Stimulated activated CD4-positive, alpha-beta T cell treated with anti-CD3 and anti-CD28 coated beads, Interleukin-15, amount 100 ng/mL, for 24 hours (primary cell): ENCODE results near the gene PLXNA4.

Experiments used
- DNase-seq: peaks from one replicate; pipeline ENCODE4 v3.0.0-alpha.2; 2020

PLXNA4 gene

GRCh38 chr7:132226957-132227290 is 349.3 kb downstream of the PLXNA4 start:
- DNase-seq = no peak

- DNase-seq = no peak
Observed at GRCh38 chr7:132226046-132226956, 350.0 kb downstream of the PLXNA4 start.

DNA sequence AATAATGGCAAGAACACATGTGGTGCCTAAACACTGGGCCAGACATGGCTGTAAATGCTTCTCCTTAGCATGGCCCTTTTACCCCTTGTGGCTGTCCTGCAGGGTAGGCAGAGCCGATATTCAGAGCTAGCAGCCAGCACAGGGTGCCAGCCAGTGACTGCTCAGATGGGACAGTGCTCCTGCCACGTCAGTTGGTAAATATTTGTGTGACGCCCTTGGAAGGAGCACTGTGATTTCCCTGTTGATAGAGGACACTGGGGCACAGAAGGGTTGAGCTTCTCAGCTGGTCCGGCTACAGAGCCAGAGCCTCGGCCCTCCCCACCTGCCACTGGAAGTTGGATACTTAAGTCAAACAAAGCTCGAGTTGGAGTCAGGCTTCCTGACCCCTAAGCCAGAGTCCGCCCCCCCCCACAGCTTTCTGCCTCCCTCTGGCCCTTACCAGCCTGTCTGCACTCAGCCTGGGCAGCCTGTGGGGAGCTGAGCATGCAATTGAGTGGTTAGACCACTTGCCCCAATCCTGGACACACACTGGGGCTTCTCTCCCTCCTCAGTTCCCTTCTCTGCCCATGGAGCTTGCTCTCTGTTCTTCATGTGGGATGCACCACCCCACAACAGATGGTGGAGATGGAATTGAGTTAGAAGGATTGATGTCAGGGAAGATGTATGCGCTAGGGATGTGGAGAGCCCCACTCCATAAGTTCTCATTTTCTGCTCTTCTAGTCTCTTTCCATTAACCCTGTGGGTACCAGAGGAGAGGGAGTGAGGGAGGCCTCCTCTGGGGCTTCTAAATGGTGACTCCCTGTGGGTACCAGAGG is 350.8 kb downstream of the PLXNA4 start:
- no peak for DNase-seq

DNA sequence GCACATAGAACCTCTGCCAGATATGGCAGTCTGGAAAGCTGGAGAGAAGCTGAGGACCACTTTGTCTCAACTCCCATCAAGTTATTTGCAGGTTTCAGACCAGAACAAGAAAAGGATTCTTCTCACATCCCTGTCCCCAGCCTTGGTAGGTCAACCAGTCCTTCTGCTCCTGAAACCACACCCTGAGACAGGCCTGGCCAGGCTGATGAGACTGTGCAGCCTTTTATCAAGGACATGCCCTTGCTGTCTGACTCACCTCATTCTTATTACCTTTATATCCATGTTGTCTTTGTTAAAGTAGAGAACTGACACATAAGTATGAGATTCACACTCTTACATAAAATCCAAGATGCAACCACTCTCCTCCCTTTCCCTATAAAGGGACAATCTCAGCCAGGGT is 354.9 kb downstream of the PLXNA4 start:
- no peak for DNase-seq

DNA sequence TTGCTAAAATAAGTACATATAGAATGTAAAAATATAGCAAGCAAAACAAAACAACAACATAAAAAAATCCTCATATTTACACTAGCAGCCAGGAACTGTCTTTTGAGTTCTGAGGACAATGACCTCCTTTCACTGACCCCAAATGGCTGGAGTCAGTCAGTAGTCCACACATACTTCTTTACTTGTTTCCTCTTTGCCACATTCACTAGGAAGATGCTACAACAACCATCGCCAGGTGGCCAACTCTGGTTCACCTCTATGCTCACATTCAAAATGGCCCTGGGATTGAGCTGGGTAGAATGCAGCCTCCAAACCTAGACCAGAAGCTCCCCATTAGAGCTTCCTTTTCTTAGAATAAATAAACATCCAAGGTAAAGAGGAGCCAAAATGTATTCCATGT is 356.2 kb downstream of the PLXNA4 start:
- DNase-seq = no peak

GRCh38 chr7:132218876-132219275 is 357.4 kb downstream of the PLXNA4 start:
- no peak for DNase-seq

GRCh38 chr7:132216847-132217525 is 359.3 kb downstream of the PLXNA4 start:
- no peak for DNase-seq

DNA sequence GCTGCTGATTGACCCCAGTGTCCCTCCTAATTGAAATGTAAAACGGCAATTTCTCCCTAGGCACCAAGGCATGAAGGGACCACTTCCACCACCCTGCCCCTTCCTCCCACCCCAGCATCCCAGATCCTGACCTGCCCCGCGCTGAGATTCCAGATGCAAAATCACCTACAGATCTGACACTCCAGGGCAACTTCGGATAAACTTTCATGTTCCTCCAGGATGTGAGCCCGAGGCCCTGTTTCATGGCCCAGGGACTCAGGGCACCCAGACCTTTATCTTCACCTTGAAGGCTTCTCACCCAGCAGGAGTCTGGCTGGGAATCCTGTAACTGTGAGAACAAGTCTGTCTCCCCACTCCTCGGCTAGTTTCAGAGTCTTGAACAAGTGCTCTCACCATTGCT is 361.8 kb downstream of the PLXNA4 start:
- no peak for DNase-seq

GRCh38 chr7:132213583-132213982 is 362.7 kb downstream of the PLXNA4 start:
- no peak for DNase-seq

GRCh38 chr7:132211971-132212370 is 364.3 kb downstream of the PLXNA4 start:
- no peak for DNase-seq

- DNase-seq = no peak
Observed at GRCh38 chr7:132210821-132211220, 365.4 kb downstream of the PLXNA4 start.

DNA sequence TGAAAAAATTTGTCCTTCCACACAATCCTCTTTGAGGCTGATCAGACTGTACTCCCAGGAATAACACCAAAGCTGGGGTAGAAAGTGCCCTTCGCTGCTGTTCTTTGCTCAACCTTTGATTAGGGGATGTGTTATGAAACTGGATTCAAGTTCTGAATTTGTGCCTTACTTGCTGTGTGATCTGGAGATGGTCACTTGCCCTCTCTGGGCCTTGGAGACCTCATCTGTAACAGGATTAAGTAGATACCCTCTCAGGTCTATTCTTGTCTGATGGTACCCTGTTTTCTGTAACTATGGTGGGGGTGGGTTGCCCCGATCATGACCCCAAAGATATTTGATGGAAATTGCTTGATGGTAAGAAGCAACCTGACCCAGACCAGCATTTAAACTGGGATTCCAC is 368.5 kb downstream of the PLXNA4 start:
- no peak for DNase-seq

DNA sequence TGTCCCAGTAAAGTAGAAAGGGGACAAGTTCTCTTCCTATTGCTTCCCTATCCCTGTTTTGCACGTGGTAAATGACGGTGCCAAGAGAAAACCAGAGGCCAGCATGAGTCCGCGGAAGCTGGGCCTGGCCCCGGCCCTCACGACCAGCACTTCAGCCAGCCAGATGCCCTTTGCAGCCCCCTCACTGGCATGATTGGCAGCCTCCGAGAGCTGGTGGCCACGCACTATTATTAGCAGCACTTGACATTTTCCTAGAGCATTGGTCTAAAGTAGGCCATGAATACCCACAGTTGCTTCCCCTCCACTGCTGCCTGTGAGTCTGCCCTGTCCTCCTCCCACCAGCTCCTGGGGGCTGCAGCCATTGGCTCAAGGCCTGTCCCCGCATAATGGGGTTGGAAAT is 369.1 kb downstream of the PLXNA4 start:
- DNase-seq = no peak

GRCh38 chr7:132206594-132206993 is 369.7 kb downstream of the PLXNA4 start:
- no peak for DNase-seq

DNA sequence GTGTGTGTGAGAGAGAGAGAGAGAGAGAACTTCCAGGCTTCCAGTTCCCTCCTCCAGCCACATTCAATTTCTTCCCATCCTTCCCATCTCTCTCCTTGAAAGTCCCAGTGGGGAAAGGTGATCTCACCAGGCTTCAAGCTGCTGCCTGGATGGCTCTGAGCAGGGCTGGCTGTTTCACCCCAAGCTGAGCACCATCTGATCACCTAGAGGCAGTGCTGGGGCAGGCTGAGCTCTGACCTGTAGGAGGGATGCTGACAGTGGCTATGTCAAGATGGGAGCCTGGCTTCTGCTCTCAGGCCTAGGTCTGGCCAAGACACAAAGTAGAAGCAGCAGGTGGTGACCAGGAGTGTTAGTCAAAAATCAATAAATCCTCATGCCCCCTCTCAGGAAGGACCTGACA is 370.8 kb downstream of the PLXNA4 start:
- DNase-seq = no peak

GRCh38 chr7:132203021-132203420 is 373.2 kb downstream of the PLXNA4 start:
- DNase-seq = no peak

DNA sequence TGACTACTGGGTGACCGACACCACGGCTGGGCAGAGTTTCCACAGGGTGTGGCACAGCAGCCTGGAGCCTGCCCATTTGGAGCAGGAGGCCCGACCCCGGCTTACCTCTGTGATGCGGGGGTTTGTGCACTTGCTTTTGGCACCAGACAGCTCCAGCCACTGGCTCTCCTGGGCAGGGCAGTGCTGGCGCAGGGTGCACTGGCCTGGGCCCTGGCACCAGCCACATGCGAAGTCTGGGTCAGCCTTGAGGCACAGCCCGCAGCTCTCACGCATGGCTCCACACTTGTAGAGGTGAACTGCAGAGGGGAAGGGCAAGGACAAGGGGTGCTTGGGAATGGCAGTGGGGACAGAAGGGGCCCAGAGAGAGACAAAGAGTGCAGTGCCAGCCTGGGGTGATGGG is 373.7 kb downstream of the PLXNA4 start:
- no peak for DNase-seq

GRCh38 chr7:132200141-132200540 is 376.1 kb downstream of the PLXNA4 start:
- DNase-seq = no peak

- DNase-seq = no peak
Observed at GRCh38 chr7:132199626-132200025, 376.6 kb downstream of the PLXNA4 start.

- no peak for DNase-seq
Observed at GRCh38 chr7:132197772-132198171, 378.5 kb downstream of the PLXNA4 start.

DNA sequence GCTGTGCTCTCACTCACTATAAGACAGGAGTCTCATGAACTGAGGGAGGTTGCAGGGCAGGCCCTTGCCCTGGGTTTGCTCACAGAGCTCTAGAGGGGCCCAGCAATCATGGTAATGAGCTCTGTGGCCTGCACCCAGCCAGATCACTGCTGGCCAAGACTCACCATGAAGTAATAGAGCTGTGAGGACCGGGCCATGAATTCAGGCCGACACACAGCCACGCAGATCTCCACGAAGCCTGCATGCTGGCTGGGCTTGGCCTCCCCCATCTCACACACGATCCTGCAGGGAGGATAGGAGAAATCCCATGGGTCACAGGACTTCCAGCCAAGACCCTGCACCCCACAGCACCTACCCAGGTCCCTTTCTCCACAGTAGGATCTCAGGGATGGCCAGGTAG is 382.4 kb downstream of the PLXNA4 start:
- DNase-seq = no peak

GRCh38 chr7:132192809-132193208 is 383.5 kb downstream of the PLXNA4 start:
- no peak for DNase-seq

DNA sequence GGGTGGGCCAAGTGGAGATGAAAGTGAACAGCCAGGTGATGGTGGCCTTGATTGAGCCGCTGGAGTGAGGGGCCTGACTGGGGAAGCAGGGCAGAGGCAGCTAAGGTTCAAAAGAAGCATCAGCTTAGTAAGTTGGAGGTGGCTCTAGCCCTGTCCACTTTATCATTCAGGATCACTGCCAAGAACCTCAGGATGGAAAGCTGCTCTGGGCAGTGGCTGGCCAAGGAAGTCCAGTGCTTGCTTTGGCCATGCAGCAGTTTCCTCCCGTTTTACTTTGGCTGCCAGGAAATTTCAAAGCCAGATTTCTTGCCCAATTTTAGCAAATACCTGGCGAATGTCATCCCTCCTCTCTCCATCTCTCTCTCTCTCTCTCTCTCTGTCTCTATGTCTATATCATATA is 384.9 kb downstream of the PLXNA4 start:
- DNase-seq = no peak

GRCh38 chr7:132190683-132191082 is 385.6 kb downstream of the PLXNA4 start:
- DNase-seq = no peak
